ENCODE measurements around the gene PPP2R2D.

DNA sequence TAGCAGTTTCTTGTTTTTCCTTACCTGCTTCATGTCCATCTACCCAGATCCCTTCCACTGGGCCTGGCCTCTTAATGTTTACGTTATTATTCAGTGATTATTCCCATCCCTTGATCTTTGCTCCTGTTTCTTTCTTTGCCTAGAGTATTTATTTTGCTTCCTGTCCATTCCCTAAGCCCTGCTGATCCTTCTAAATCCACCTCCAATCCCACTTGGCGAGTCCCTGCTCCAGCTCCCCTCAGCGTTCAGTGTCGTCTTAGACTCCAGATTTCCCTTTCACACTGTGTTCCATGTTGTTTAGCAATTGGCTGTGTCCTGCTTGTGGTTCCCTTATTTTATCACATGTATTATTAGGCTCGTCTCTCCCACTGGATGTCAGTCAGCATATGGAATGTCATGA is 7.3 kb downstream of the PPP2R2D start:
- TF ChIP-seq POLR2AphosphoS5 (IDR thresholded peaks at IDR 0.05), result no peak
- no peak for TF ChIP-seq POLR2A (IDR thresholded peaks at IDR 0.05)
- TF ChIP-seq EP300 (IDR thresholded peaks at IDR 0.05), result no peak
